Measurements from ENCODE around the gene NECTIN3.

DNA sequence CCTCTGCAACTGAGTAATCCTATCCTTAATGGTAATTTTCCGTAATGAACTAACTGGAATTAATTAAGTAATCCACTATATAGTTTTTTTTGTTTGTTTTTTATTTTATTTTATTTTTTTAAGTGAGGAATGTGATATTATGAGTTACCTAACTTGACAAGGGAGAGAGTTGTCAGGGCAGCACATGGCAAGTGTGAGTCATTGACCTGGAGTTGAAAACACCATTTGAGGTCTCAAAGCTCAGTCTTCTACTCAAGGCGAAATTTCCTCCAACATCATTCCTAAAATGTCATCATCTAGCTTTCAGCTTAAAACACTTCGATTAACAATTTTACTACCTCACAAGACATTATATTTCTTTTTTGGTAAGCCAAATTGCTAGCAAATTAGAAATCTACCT is 87.8 kb downstream of the NECTIN3 start:
- TF ChIP-seq, protein P1, sequence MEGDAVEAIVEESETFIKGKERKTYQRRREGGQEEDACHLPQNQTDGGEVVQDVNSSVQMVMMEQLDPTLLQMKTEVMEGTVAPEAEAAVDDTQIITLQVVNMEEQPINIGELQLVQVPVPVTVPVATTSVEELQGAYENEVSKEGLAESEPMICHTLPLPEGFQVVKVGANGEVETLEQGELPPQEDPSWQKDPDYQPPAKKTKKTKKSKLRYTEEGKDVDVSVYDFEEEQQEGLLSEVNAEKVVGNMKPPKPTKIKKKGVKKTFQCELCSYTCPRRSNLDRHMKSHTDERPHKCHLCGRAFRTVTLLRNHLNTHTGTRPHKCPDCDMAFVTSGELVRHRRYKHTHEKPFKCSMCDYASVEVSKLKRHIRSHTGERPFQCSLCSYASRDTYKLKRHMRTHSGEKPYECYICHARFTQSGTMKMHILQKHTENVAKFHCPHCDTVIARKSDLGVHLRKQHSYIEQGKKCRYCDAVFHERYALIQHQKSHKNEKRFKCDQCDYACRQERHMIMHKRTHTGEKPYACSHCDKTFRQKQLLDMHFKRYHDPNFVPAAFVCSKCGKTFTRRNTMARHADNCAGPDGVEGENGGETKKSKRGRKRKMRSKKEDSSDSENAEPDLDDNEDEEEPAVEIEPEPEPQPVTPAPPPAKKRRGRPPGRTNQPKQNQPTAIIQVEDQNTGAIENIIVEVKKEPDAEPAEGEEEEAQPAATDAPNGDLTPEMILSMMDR (IDR thresholded peaks at IDR 0.05): no peak
- TF ChIP-seq POLR2A (IDR thresholded peaks at IDR 0.05): no peak

Measured in testis (tissue), 2 donors.